Measurements from ENCODE around the gene COX4I2.
"Not testable (repeated sequence)": the region's sequence is repeated elsewhere in the genome, so short reads cannot be mapped to it uniquely, and the experiment has no call there.

Gene COX4I2

GRCh38 chr20:31637660-31638059 is at the start of gene COX4I2:
Gene COX4I2 (plus strand): TSS chr20:31637912. CDS start chr20:31639018, 1,106 bp downstream.
- peaks cover 6 to 7% of the 10 kb centered on the region in 2 donors for H3K27me3 Mint-ChIP-seq
- H3K4me1 Mint-ChIP-seq = peaks cover 0 to 5% of the 10 kb centered on the region in 2 donors
- no peak within 1 kb of the TSS for H3K4me3 Mint-ChIP-seq
- DNase-seq (no peak), ATAC-seq (replicated peaks) (no peak)
- H3K36me3 Mint-ChIP-seq = no peaks in the 10 kb centered on the region
- H3K27ac Mint-ChIP-seq = no peak within 1 kb of the TSS
- no peaks in the 10 kb centered on the region for H3K9me3 Mint-ChIP-seq

GRCh38 chr20:31590717-31591225 is 46.9 kb upstream of the COX4I2 start:
- Mint-ChIP-seq H3K36me3 (peaks cover 0 to 3% of the 10 kb centered on the region in 2 donors), H3K4me1 (peaks cover 7 to 20% of the 10 kb centered on the region in 2 donors), H3K4me3 (no peak overlapping the region), H3K27ac (no peak overlapping the region), H3K9me3 (no peaks in the 10 kb centered on the region), H3K27me3 (peaks cover 23 to 27% of the 10 kb centered on the region in 2 donors)
- DNase-seq (no peak), ATAC-seq (replicated peaks) (no peak)

- Mint-ChIP-seq H3K27me3 (peaks cover 6 to 15% of the 10 kb centered on the region in 2 donors), H3K4me3 (no peak overlapping the region), H3K4me1 (peaks cover 4 to 12% of the 10 kb centered on the region in 2 donors), H3K9me3 (no peaks in the 10 kb centered on the region), H3K27ac (no peak overlapping the region), H3K36me3 (no peaks in the 10 kb centered on the region)
- no peak for DNase-seq
- ATAC-seq (replicated peaks) = no peak
Observed at GRCh38 chr20:31593221-31594001, 44.3 kb upstream of the COX4I2 start.

GRCh38 chr20:31594002-31594557 is 43.6 kb upstream of the COX4I2 start:
- Mint-ChIP-seq H3K27ac (no peak overlapping the region), H3K9me3 (no peaks in the 10 kb centered on the region), H3K27me3 (peaks cover 0 to 9% of the 10 kb centered on the region in 2 donors), H3K4me1 (peaks cover 4 to 8% of the 10 kb centered on the region in 2 donors), H3K4me3 (no peak overlapping the region), H3K36me3 (no peaks in the 10 kb centered on the region)
- DNase-seq = no peak
- no peak for ATAC-seq (replicated peaks)

- DNase-seq (no peak), ATAC-seq (replicated peaks) (no peak)
- Mint-ChIP-seq H3K27ac (no peak overlapping the region), H3K27me3 (peaks cover 0 to 9% of the 10 kb centered on the region in 2 donors), H3K4me1 (peaks cover 4 to 8% of the 10 kb centered on the region in 2 donors), H3K9me3 (no peaks in the 10 kb centered on the region), H3K4me3 (no peak overlapping the region), H3K36me3 (no peaks in the 10 kb centered on the region)
Observed at GRCh38 chr20:31594558-31595379, 42.9 kb upstream of the COX4I2 start.

GRCh38 chr20:31595380-31595653 is 42.4 kb upstream of the COX4I2 start:
- H3K9me3 Mint-ChIP-seq = no peaks in the 10 kb centered on the region
- ATAC-seq (replicated peaks) (no peak), DNase-seq (no peak)
- peaks cover 4 to 8% of the 10 kb centered on the region in 2 donors for H3K4me1 Mint-ChIP-seq
- H3K27me3 Mint-ChIP-seq = peaks cover 0 to 9% of the 10 kb centered on the region in 2 donors
- H3K27ac Mint-ChIP-seq = no peak overlapping the region
- no peaks in the 10 kb centered on the region for H3K36me3 Mint-ChIP-seq
- H3K4me3 Mint-ChIP-seq = no peak overlapping the region

- no peak for DNase-seq
Observed at GRCh38 chr20:31595654-31596411, 41.9 kb upstream of the COX4I2 start.

DNA sequence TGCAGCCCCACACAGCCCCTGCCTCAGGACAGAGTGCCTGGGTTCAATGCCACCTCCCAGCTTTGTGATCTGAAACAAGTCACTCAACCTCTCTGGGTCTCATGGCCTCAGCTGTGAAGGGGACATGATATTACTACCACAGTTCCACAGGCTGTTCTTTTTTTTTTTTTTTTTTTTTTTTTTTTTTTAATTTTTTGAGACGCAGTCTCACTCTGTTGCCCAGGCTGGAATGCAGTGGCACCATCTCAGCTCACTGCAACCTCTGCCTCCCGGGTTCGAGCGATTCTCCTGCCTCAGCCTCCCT is 41.3 kb upstream of the COX4I2 start:
- not testable (repeated sequence) for H3K4me1 Mint-ChIP-seq; H3K4me3 Mint-ChIP-seq; DNase-seq; H3K27ac Mint-ChIP-seq; H3K27me3 Mint-ChIP-seq; ATAC-seq (replicated peaks); H3K9me3 Mint-ChIP-seq; H3K36me3 Mint-ChIP-seq

More at GRCh38 chr20:31595654-31596411, 41.9 kb upstream of the COX4I2 start:
- H3K4me3 Mint-ChIP-seq = no peak overlapping the region
- H3K36me3 Mint-ChIP-seq = no peaks in the 10 kb centered on the region
- no peak overlapping the region for H3K27ac Mint-ChIP-seq
- peak in 1 of 2 donors; percentile 12 for ATAC-seq (replicated peaks)
- H3K27me3 Mint-ChIP-seq = peaks cover 0 to 9% of the 10 kb centered on the region in 2 donors
- no peaks in the 10 kb centered on the region for H3K9me3 Mint-ChIP-seq
- peaks cover 4 to 8% of the 10 kb centered on the region in 2 donors for H3K4me1 Mint-ChIP-seq

- Mint-ChIP-seq H3K27ac (no peak overlapping the region), H3K27me3 (peaks cover 0 to 9% of the 10 kb centered on the region in 2 donors), H3K4me1 (peaks cover 4 to 8% of the 10 kb centered on the region in 2 donors), H3K36me3 (no peaks in the 10 kb centered on the region), H3K9me3 (no peaks in the 10 kb centered on the region), H3K4me3 (no peak overlapping the region)
- DNase-seq (no peak), ATAC-seq (replicated peaks) (no peak)
Observed at GRCh38 chr20:31596831-31597480, 40.8 kb upstream of the COX4I2 start.

- DNase-seq = no peak
- Mint-ChIP-seq H3K27ac (no peak overlapping the region), H3K4me3 (no peak overlapping the region), H3K4me1 (peaks cover 4 to 8% of the 10 kb centered on the region in 2 donors), H3K36me3 (no peaks in the 10 kb centered on the region), H3K9me3 (no peaks in the 10 kb centered on the region), H3K27me3 (peaks cover 3 to 11% of the 10 kb centered on the region in 2 donors)
- ATAC-seq (replicated peaks) = no peak
Observed at GRCh38 chr20:31597481-31597855, 40.2 kb upstream of the COX4I2 start.

GRCh38 chr20:31602431-31602778 is 35.3 kb upstream of the COX4I2 start:
- Mint-ChIP-seq H3K4me3 (no peak overlapping the region), H3K27ac (peak overlapping the region; percentile 72), H3K27me3 (peaks cover 35 to 45% of the 10 kb centered on the region in 2 donors)

GRCh38 chr20:31602779-31603441 is 34.8 kb upstream of the COX4I2 start:
- peaks cover 37 to 50% of the 10 kb centered on the region in 2 donors for H3K27me3 Mint-ChIP-seq
- peak; percentile 12 to 49 for ATAC-seq (replicated peaks)
- no peak for DNase-seq
- no peaks in the 10 kb centered on the region for H3K9me3 Mint-ChIP-seq
- peak overlapping the region; percentile 72 for H3K27ac Mint-ChIP-seq
- H3K36me3 Mint-ChIP-seq = no peaks in the 10 kb centered on the region
- peaks cover 15 to 32% of the 10 kb centered on the region in 2 donors for H3K4me1 Mint-ChIP-seq
- H3K4me3 Mint-ChIP-seq = no peak overlapping the region

More at GRCh38 chr20:31602431-31602778, 35.3 kb upstream of the COX4I2 start:
- ATAC-seq (replicated peaks) (no peak), DNase-seq (no peak)
- peaks cover 15 to 32% of the 10 kb centered on the region in 2 donors for H3K4me1 Mint-ChIP-seq
- H3K36me3 Mint-ChIP-seq = no peaks in the 10 kb centered on the region
- H3K9me3 Mint-ChIP-seq = no peaks in the 10 kb centered on the region

GRCh38 chr20:31603822-31604566 is 33.7 kb upstream of the COX4I2 start:
- H3K9me3 Mint-ChIP-seq = no peaks in the 10 kb centered on the region
- ATAC-seq (replicated peaks) (peak; percentile 64 to 65), DNase-seq (peak; percentile 37)
- H3K36me3 Mint-ChIP-seq = no peaks in the 10 kb centered on the region
- H3K27ac Mint-ChIP-seq = peak overlapping the region; percentile 52
- H3K27me3 Mint-ChIP-seq = peaks cover 37 to 55% of the 10 kb centered on the region in 2 donors
- peak overlapping the region; percentile 94 to 96 for H3K4me3 Mint-ChIP-seq
- peaks cover 15 to 36% of the 10 kb centered on the region in 2 donors for H3K4me1 Mint-ChIP-seq

All from stimulated activated naive B cell treated with anti-CD40 and anti-IgM and Interleukin-4, amounts not matched to agents 10 μg/mL and 1 μg/mL and 100 μg/mL, for 72 hours (primary cell).